NB4 (cell line): ENCODE measurements around the gene DRC7.

ENCODE experiments used
- MAX ChIP-seq: IDR thresholded peaks from 2 replicates; pipeline ENCODE4 v1.6.1; 2011; ENCODE audit warnings: low read depth, low read length
- POLR2A ChIP-seq: IDR thresholded peaks from 2 replicates; pipeline ENCODE4 v1.6.1; 2011; ENCODE audit warnings: mild to moderate bottlenecking; ENCODE audit not compliant: insufficient read length; ENCODE audit errors: extremely low read depth

- TF ChIP-seq MAX: no peak
- no peak for TF ChIP-seq POLR2A
Observed at GRCh38 chr16:57744642-57744903, 50.0 kb downstream of the DRC7 start.
